ENCODE results near the gene CRNN.

CRNN gene

DNA sequence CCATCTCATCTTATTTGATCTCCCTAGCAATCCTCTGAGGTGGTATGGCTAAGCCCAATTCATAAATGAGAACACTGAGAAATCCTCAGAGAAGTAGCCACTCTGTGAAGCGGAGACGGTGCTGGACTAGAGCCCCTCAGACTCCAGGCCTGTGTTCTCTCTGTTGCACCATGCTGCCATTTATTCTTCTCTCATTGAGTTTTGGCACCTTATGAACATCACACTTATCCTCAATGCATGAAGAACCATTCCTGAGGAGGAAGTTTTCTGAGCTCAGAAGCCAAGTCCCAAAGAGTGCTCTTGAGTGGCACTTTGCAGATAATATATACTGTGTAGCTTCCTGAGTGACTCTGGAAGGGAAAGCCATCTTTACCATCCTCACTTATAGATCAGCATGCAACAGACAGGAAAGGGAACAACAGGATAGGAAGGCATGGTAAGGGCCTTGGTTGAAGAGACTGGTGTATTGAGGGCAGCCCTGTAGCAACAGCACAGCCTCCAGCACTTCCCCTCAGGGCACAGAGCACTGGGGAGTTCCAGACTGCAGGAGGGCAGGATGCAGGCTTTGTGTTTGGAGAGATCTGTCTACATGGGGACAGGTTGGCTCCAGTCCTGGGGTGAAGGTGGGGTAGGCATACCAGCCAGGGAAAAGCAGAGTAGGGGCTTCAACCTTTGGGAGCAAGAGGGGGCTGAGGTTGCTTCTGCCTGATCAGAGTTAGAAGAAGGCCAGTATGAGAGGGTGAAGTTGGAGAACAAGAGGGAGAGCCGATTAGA, 1.6 kb upstream of the CRNN start:
- no peak for TF ChIP-seq POLR2AphosphoS5 (IDR thresholded peaks at IDR 0.05; ENCODE audit: low read depth, low read length)
- TF ChIP-seq TAF1 (IDR thresholded peaks at IDR 0.05; ENCODE audit: borderline replicate concordance, low read depth, low read length): no peak
- TF ChIP-seq POLR2A (IDR thresholded peaks at IDR 0.05; ENCODE audit: low read depth, low read length): no peak
- FAIRE-seq (no peak), DNase-seq (ENCODE audit: insufficient read length) (no peak)

GRCh38 chr1:152412756-152413155, 1.3 kb downstream of the CRNN start:
- FAIRE-seq (no peak), DNase-seq (ENCODE audit: insufficient read length) (no peak)
- TF ChIP-seq TAF1 (IDR thresholded peaks at IDR 0.05; ENCODE audit: borderline replicate concordance, low read depth, low read length): no peak
- no peak for TF ChIP-seq POLR2AphosphoS5 (IDR thresholded peaks at IDR 0.05; ENCODE audit: low read depth, low read length)
- TF ChIP-seq POLR2A (IDR thresholded peaks at IDR 0.05; ENCODE audit: low read depth, low read length): no peak

- DNase-seq (ENCODE audit: insufficient read length): no peak
- FAIRE-seq: no peak
- no peak for TF ChIP-seq POLR2A (IDR thresholded peaks at IDR 0.05; ENCODE audit: low read depth, low read length)
- no peak for TF ChIP-seq POLR2AphosphoS5 (IDR thresholded peaks at IDR 0.05; ENCODE audit: low read depth, low read length)
- no peak for TF ChIP-seq TAF1 (IDR thresholded peaks at IDR 0.05; ENCODE audit: borderline replicate concordance, low read depth, low read length)
These were observed 2.9 kb downstream of the CRNN start for GRCh38 chr1:152411134-152411533.

- FAIRE-seq: no peak
- TF ChIP-seq TAF1 (IDR thresholded peaks at IDR 0.05; ENCODE audit: borderline replicate concordance, low read depth, low read length) (no peak), POLR2AphosphoS5 (IDR thresholded peaks at IDR 0.05; ENCODE audit: low read depth, low read length) (no peak), POLR2A (IDR thresholded peaks at IDR 0.05; ENCODE audit: low read depth, low read length) (no peak)
- no peak for DNase-seq (ENCODE audit: insufficient read length)
These were observed 3.5 kb downstream of the CRNN start for GRCh38 chr1:152410599-152410998.

DNA sequence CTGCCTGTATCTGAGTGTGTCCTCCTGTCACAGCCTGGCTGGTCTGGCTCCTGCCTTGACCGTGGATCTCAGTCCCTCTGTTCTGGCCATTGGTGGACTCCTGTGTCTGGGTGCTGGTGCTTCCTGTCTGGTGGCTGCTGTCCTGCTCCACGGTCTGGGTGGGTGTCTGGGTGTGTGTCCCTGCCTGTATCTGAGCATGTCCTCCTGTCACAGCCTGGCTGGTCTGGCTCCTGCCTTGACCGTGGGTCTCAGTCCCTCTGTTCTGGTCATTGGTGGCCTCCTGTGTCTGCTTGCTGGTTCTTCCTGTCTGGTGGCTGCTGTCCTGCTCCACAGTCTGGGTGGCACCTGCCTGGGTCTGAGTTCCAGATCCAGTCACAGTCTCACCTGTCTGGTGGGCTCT, 4.0 kb downstream of the CRNN start:
- DNase-seq (ENCODE audit: insufficient read length) (no peak), FAIRE-seq (no peak)
- TF ChIP-seq POLR2AphosphoS5 (IDR thresholded peaks at IDR 0.05; ENCODE audit: low read depth, low read length) (no peak), TAF1 (IDR thresholded peaks at IDR 0.05; ENCODE audit: borderline replicate concordance, low read depth, low read length) (no peak), POLR2A (IDR thresholded peaks at IDR 0.05; ENCODE audit: low read depth, low read length) (no peak)

DNA sequence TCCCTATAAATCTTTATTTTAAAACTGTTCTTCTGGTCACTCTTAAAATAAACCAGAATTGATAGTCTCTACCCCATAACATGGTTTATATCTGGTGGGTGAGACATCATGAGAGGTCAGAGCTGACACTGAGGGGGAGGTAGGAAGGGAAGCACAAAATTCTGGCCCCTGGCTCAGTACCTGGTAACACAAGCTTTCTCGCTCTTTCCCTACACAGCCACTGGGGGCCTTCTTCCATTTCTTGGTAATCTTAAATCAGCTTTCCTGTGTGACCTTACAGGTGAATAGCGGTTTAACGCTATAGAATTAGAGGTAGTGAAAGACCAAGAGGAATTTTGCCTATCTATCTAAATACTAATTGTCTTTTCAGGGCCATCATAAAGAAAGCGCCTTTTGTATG, 5.4 kb downstream of the CRNN start:
- DNase-seq (ENCODE audit: insufficient read length): no peak

DNA sequence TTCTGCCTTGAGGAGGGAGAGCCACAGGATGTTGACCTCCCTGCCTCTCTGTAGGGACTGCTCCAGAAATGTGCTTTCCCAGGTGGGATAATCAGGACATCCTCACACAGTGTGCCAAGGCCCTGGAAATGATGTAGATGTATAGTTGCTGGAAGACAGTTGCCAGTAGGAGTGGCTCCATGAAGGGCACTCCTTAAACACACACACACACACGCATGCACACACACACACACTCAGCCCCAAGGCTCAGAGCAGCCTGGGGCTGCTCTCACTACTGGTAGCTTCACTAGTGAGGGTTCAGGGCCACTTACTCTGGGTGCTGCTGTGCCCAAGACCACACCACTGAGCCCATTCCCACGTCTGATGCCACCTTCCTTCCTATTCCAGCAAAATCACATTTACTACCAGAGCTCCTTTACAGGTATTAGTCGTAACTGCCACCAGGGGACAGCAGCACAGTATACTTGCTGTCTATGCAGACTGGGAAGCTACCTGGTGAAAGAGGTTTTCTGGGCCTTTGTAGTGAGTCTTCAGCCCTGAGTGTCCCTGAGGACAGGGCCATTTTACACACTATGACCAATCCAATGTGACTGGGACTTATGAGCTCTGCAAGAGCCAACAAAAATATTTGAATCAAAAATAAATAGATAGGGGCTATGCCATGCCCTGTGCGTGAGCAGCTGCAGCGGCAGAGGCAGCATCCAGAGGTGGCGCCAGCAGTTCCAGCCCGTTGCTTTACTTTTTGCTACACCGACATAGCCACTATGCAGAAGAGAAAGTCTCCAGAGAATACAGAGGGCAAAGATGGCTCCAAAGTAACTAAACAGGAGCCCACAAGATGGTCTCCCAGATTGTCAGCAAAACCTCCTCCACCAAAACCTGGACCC, 15.0 kb downstream of the CRNN start:
- TF ChIP-seq POLR2AphosphoS5 (IDR thresholded peaks at IDR 0.05; ENCODE audit: low read depth, low read length) (no peak), POLR2A (IDR thresholded peaks at IDR 0.05; ENCODE audit: low read depth, low read length) (no peak), TAF1 (IDR thresholded peaks at IDR 0.05; ENCODE audit: borderline replicate concordance, low read depth, low read length) (no peak)
- DNase-seq (ENCODE audit: insufficient read length) (no peak), FAIRE-seq (no peak)

More for the DNA sequence above, 5.4 kb downstream of the CRNN start:
- TF ChIP-seq POLR2A (IDR thresholded peaks at IDR 0.05; ENCODE audit: low read depth, low read length) (no peak), POLR2AphosphoS5 (IDR thresholded peaks at IDR 0.05; ENCODE audit: low read depth, low read length) (no peak), TAF1 (IDR thresholded peaks at IDR 0.05; ENCODE audit: borderline replicate concordance, low read depth, low read length) (no peak)
- no peak for FAIRE-seq

DNA sequence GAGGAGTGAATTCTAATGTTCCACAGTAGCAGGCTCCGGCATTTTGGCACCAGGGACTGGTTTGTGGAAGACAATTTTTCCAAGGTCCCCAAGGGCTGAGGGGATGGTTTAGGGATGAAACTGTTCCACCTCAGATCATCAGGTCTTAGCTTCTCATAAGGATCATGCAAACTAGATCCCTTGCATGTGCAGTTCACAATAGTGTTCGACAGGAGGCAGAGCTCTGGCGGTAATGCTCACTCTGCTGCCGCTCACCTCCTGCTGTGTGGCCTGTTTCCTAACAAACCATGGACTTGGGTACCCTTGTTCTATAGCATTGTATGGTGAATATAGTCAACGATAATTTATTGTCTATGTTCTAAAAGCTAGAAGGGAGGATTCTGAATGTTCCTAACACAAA, 16.6 kb downstream of the CRNN start:
- DNase-seq (ENCODE audit: insufficient read length) (no peak), FAIRE-seq (no peak)
- no peak for TF ChIP-seq POLR2AphosphoS5 (IDR thresholded peaks at IDR 0.05; ENCODE audit: low read depth, low read length)
- no peak for TF ChIP-seq POLR2A (IDR thresholded peaks at IDR 0.05; ENCODE audit: low read depth, low read length)
- TF ChIP-seq TAF1 (IDR thresholded peaks at IDR 0.05; ENCODE audit: borderline replicate concordance, low read depth, low read length): no peak

GRCh38 chr1:152394151-152394550, 19.9 kb downstream of the CRNN start:
- FAIRE-seq (no peak), DNase-seq (ENCODE audit: insufficient read length) (no peak)
- TF ChIP-seq TAF1 (IDR thresholded peaks at IDR 0.05; ENCODE audit: borderline replicate concordance, low read depth, low read length): no peak
- TF ChIP-seq POLR2AphosphoS5 (IDR thresholded peaks at IDR 0.05; ENCODE audit: low read depth, low read length): no peak
- TF ChIP-seq POLR2A (IDR thresholded peaks at IDR 0.05; ENCODE audit: low read depth, low read length): no peak

DNA sequence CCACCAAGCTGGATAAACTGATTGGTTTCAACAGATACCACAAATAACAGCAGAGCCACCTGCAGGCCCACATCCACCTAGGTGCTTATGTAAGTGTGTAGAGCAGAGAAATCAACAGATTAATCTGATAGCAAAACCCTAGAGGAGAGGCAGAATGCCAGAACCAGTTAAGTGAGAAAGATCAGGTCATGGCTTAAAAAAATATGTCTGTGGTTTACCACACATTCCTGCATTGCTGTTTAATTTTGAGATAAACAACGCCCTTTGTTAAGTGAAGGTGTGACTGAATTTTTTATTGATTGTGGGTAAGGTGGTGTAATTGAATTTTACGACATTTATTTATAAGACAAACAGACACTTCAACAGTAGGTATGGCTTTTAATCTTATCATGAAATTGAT, 21.2 kb downstream of the CRNN start:
- FAIRE-seq (no peak), DNase-seq (ENCODE audit: insufficient read length) (no peak)
- TF ChIP-seq POLR2A (IDR thresholded peaks at IDR 0.05; ENCODE audit: low read depth, low read length) (no peak), POLR2AphosphoS5 (IDR thresholded peaks at IDR 0.05; ENCODE audit: low read depth, low read length) (no peak), TAF1 (IDR thresholded peaks at IDR 0.05; ENCODE audit: borderline replicate concordance, low read depth, low read length) (no peak)

DNA sequence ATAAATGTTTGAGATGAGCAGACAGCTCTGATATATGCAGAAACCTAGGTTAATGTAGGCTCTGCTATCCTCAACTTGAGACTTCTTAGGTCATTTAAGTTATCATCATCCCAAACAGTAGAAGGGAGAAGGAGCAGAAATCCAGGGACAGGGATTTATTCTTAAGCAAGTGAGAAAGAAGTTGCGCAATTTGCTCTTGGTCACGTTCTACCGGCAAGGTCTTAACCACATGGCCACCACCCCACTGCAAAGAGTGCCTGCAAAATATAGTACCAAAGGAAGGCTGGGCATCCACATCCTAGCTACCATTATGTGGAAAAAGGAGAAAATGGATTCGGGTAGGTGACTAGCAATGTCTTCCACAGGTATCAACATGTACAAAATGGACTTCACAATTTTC, 25.2 kb downstream of the CRNN start:
- no peak for DNase-seq (ENCODE audit: insufficient read length)

More for the DNA sequence above, 25.2 kb downstream of the CRNN start:
- no peak for FAIRE-seq
- TF ChIP-seq POLR2A (IDR thresholded peaks at IDR 0.05; ENCODE audit: low read depth, low read length) (no peak), POLR2AphosphoS5 (IDR thresholded peaks at IDR 0.05; ENCODE audit: low read depth, low read length) (no peak), TAF1 (IDR thresholded peaks at IDR 0.05; ENCODE audit: borderline replicate concordance, low read depth, low read length) (no peak)
